Thoracic aorta (tissue), 2 donors: ENCODE results near the gene ROBO1. TPM values are rescaled to one million over a fixed set of nuclear protein-coding genes. Genes with fewer than 3 reads are reported as not detected.

Experiments
- ATAC-seq: fragments of 150-250 bp; one replicate; pipeline ENCODE4 v1.8.0; 2017; ENCODE audit warnings: low read depth; ENCODE audit not compliant: insufficient number of reproducible peaks, low FRiP score
- DNase-seq: peaks from one replicate; pipeline ENCODE4 v3.0.0-alpha.2; 2020; ENCODE audit warnings: low spot score
- H3K27ac ChIP-seq, 2 donors: fragments of 200-600 bp; sonication (generic); 1 replicate in 1 of 2; 2 replicates in 1 of 2; pipeline ENCODE4 v1.5.1; 2016; ENCODE audit warnings: mild to moderate bottlenecking in 2 of 2, moderate library complexity in 2 of 2
- H3K27me3 ChIP-seq: fragments of 200-600 bp; sonication (generic); replicated peaks from 2 replicates; pipeline ENCODE4 v1.6.0; 2016; ENCODE audit warnings: mild to moderate bottlenecking; ENCODE audit not compliant: insufficient read depth
- H3K36me3 ChIP-seq: fragments of 200-600 bp; sonication (generic); one replicate; pipeline ENCODE4 v1.5.1; 2016
- H3K4me1 ChIP-seq, 2 donors: fragments of 200-600 bp; sonication (generic); 1 replicate in 1 of 2; 2 replicates in 1 of 2; pipeline versions ENCODE4 v1.5.1 to v1.6.0; 2016; ENCODE audit warnings: low read depth in 2 of 2, mild to moderate bottlenecking in 1 of 2; ENCODE audit not compliant: control insufficient read depth in 1 of 2
- H3K4me3 ChIP-seq: fragments of 200-600 bp; sonication (generic); 2 replicates; pipeline ENCODE4 v1.5.1; 2016; ENCODE audit warnings: mild to moderate bottlenecking
- H3K9me3 ChIP-seq: fragments of 200-600 bp; sonication (generic); 2 replicates; pipeline ENCODE4 v1.5.1; 2016
- total RNA-seq, 2 donors: library from RNA; depleted of rRNA; stranded (reverse); fragments of >200 nt; gene quantifications; one replicate each; pipeline versions ENCODE4 v1.1.0 to v1.2.3, GENCODE V29; 2016
- TF ChIP-seq, protein P1 (sequence below): fragments of 200-600 bp; sonication (generic); IDR thresholded peaks from one replicate; pipeline ENCODE4 v1.5.1; 2019; ENCODE audit warnings: antibody characterized with exemption

Gene ROBO1
- total RNA-seq, 2 donors from 2014 or later: 13.3 to 24.4 TPM

DNA sequence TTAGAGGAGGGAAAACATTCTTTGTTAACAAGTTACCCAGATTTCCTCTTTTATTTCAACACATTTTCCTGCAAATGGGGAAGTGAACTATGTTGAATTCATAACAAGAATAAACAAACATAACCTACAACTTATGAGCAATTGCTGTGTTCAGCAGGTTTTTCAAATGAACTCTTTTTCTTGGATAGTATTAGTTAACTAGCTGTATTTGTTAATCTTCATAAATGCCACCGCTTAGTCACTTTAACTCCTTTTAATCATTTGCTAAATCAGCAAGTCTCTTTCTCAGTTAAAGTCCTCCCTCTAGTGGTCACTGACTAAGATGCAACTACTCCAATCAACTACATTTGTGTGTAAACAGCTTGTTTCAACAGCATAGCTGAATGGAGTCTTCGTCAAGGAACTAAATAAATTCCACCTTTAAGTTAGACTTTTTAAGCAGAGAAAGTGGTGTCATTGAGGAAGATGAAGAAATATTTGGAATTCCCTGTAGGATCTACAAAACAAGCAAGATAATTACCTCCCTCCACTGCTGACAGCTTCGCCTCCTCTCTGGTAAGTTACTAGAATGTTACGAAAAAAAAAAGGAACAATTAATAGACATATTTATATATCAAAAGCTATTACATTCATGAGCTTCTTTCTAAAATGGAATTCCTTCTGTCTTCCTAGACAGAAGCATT, 1122.0 kb downstream of the ROBO1 start:
- DNase-seq: no peak

DNA sequence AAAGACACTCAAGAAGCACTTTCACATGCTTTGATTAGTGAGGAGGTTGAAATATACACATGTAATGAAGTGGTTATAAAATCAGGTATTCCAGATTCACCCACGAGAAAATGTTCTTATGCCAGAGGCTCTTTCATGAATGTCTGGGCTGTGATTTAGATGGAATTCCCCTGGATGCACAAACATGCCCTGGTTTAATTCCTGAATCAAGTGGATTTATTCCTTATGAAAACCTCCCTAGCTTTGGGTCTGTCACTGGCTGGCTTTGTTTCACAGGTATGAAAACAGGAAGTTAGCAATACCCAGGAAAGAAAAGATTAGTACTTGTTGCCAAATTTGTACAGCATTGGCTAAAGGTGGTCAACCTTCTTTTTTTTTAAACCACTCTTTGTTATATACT, 1123.0 kb downstream of the ROBO1 start:
- no peaks in the 10 kb centered on the region for H3K36me3 ChIP-seq
- no peak overlapping the region for H3K27ac ChIP-seq
- DNase-seq: no peak
- peaks cover 3 to 18% of the 10 kb centered on the region in 2 donors for H3K4me1 ChIP-seq
- H3K27me3 ChIP-seq: no peaks in the 10 kb centered on the region
- TF ChIP-seq, protein P1, sequence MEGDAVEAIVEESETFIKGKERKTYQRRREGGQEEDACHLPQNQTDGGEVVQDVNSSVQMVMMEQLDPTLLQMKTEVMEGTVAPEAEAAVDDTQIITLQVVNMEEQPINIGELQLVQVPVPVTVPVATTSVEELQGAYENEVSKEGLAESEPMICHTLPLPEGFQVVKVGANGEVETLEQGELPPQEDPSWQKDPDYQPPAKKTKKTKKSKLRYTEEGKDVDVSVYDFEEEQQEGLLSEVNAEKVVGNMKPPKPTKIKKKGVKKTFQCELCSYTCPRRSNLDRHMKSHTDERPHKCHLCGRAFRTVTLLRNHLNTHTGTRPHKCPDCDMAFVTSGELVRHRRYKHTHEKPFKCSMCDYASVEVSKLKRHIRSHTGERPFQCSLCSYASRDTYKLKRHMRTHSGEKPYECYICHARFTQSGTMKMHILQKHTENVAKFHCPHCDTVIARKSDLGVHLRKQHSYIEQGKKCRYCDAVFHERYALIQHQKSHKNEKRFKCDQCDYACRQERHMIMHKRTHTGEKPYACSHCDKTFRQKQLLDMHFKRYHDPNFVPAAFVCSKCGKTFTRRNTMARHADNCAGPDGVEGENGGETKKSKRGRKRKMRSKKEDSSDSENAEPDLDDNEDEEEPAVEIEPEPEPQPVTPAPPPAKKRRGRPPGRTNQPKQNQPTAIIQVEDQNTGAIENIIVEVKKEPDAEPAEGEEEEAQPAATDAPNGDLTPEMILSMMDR: no peak
- no peaks in the 10 kb centered on the region for H3K9me3 ChIP-seq
- ATAC-seq: no peak
- no peak overlapping the region for H3K4me3 ChIP-seq

More for the DNA sequence above, 1122.0 kb downstream of the ROBO1 start:
- H3K36me3 ChIP-seq: no peaks in the 10 kb centered on the region
- H3K4me1 ChIP-seq: peaks cover 3 to 18% of the 10 kb centered on the region in 2 donors
- H3K4me3 ChIP-seq: no peak overlapping the region
- no peak overlapping the region for H3K27ac ChIP-seq
- H3K27me3 ChIP-seq: no peaks in the 10 kb centered on the region
- TF ChIP-seq, protein P1: peak; percentile 86
- no peaks in the 10 kb centered on the region for H3K9me3 ChIP-seq
- ATAC-seq: peak; percentile 69

DNA sequence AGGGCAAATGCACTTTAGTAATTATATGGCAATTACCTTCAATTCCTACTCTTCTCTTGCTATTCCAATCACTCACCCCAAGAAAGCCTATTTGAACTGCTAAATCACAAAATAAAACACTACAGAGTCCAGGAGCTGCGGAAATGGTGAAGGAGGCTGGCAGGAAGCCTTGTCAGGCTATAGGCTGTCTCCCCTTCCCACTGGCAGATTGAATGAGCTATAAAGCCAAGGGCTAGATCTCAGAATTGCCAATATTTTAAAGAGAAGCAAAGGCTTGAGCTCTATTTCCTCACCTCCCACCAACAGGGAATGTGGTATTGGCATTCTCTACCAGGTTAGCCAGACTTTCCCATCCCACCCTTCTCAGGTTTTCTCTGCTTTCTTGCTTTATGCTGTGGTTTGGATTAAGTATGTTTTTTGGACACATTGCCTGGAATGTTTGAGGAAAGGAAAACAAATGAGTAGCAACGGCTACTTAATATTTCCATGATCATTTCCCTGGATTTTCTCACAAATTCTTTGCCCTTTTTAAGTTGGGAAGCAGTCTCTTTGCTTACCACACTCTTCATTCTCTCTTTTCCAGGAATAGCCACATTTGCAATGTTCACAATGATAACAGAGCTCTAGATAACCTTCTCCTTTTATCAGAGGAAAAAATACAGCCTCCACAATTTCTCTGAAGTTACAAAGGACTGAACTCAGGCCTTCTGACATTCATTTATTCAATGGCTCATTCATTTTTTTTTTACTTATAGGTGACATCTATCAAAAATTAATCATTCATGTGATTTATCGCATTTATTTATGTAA, 1125.4 kb downstream of the ROBO1 start:
- Histone ChIP-seq H3K27me3 (no peaks in the 10 kb centered on the region), H3K4me1 (peaks cover 3 to 18% of the 10 kb centered on the region in 2 donors), H3K4me3 (no peak overlapping the region), H3K36me3 (no peaks in the 10 kb centered on the region), H3K27ac (no peak overlapping the region), H3K9me3 (no peaks in the 10 kb centered on the region)
- TF ChIP-seq, protein P1: no peak
- DNase-seq (no peak), ATAC-seq (no peak)

DNA sequence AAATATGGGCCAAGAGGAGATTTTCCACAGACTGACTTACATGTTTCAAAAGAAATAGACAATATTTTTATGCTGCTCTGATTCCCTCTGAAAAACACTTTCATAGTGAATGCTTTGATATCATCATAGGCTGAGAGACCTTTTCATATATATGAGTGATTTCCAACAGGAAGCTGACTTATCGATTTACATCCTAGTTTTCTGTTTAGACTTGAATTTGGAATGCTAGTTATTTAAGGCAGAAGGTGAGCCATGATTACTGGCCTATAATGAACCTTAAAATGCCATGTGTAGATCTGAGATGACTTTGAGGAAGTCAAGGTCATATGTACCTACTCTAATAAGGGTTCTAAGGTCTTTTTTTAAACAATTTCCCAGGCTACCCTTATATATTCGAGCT, 1126.1 kb downstream of the ROBO1 start:
- DNase-seq (no peak), ATAC-seq (no peak)
- Histone ChIP-seq H3K4me1 (peaks cover 3 to 18% of the 10 kb centered on the region in 2 donors), H3K9me3 (no peaks in the 10 kb centered on the region), H3K36me3 (no peaks in the 10 kb centered on the region), H3K27ac (no peak overlapping the region), H3K27me3 (no peaks in the 10 kb centered on the region), H3K4me3 (no peak overlapping the region)
- TF ChIP-seq, protein P1: no peak

DNA sequence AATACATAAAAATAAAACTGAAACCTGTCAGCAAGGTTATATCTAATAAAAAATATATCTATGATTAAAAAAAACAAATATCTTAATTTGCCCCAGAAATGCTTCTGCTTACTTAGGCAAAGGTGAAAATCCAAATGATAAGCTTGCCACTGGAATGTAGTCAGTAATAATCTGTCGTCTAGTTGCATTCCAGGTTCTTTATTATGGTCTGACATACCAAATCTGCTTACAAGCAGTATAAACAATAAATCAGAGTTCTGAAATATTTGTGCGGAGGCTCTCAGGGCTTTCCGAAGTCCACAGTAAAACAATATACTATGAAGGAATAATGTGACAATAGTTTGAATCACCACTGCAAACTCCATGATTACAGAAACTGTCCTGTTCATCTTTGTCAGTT, 1133.5 kb downstream of the ROBO1 start:
- TF ChIP-seq, protein P1: no peak
- ATAC-seq: no peak
- H3K27me3 ChIP-seq: no peaks in the 10 kb centered on the region
- no peaks in the 10 kb centered on the region for H3K9me3 ChIP-seq
- H3K4me3 ChIP-seq: no peak overlapping the region
- no peak overlapping the region for H3K27ac ChIP-seq
- no peak for DNase-seq
- peaks cover 3% of the 10 kb centered on the region for H3K36me3 ChIP-seq
- H3K4me1 ChIP-seq: peaks cover 0 to 12% of the 10 kb centered on the region in 2 donors
